C4-2B (cell line): ENCODE results near the gene OPA3.

Experiments
- ZFX ChIP-seq: fragments of 450-650 bp; IDR thresholded peaks from 2 replicates; pipeline ENCODE4 v1.6.1; 2017
- TF ChIP-seq, protein P1 (sequence below): fragments of 450-650 bp; conservative IDR thresholded peaks from 2 replicates; pipeline ENCODE4 v1.5.1; 2017; ENCODE audit warnings: mild to moderate bottlenecking

DNA sequence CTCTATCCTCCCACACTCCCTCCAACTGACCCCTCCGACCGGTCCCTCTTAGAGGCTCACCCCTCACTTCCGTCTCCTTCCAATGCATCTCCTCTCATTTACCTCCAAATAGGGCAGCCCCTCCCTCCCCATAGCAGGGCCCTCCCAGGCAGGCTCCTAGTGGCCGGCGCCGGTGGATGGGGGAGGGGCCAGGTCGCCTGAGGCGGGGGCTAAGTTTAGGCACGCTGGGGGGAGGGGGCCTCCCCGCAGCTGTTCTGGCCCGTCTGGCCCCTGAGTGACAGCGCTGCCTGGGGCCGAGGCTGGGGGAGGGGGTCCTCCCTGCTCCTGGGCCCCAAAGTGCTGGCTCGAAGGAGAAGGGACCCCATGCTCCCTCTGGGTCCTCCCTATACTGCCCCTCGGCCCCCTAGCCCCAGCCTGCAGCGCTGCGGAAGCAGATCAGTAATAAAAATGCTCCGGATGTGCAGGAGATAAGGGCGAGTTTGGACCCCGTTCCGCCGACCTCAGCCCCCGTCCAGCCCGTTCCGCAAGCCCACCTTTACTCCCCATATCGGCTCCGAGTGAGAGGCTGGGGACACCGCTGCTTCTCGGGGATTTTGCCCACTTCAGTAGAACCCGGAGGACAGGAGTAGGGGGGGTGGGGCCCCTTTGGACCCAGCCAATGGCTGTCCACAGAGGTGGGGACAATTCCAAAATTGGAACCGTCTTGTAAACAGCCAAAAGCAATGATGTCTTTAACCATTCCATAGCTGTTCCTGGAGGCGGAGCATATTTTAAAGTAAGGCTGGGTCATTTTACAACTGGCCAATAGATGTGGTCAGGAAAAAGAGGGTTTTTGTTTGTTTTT, 91.8 kb downstream of the OPA3 start:
- TF ChIP-seq, protein P1, sequence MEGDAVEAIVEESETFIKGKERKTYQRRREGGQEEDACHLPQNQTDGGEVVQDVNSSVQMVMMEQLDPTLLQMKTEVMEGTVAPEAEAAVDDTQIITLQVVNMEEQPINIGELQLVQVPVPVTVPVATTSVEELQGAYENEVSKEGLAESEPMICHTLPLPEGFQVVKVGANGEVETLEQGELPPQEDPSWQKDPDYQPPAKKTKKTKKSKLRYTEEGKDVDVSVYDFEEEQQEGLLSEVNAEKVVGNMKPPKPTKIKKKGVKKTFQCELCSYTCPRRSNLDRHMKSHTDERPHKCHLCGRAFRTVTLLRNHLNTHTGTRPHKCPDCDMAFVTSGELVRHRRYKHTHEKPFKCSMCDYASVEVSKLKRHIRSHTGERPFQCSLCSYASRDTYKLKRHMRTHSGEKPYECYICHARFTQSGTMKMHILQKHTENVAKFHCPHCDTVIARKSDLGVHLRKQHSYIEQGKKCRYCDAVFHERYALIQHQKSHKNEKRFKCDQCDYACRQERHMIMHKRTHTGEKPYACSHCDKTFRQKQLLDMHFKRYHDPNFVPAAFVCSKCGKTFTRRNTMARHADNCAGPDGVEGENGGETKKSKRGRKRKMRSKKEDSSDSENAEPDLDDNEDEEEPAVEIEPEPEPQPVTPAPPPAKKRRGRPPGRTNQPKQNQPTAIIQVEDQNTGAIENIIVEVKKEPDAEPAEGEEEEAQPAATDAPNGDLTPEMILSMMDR, result no peak
- no peak for TF ChIP-seq ZFX
